ENCODE measurements around the gene ATPAF2.

The ATPAF2 gene

DNA sequence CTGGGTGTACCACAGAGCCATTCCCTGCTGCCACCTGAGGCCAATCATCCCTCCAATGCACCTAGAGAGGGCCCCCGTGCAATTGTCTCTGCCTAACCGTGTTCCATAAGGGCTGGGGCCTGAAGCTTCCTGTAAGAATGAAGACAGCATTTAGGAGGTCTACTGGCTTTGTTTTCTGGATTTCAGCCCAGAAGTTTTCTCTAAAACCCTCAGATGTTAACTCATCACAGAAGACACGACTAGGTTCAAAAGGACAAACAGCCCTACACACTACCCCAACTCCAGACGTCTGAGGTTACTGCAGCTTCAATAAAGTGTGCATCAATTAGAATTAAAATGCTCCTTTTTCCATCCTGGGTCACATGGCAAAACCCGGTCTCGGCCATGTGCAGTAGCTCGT is 38.0 kb upstream of the ATPAF2 start:
- Histone ChIP-seq H3K4me2 (no peak overlapping the region), H3K79me2 (ENCODE audit: insufficient read depth, low read depth) (no peaks in the 10 kb centered on the region), H3K9ac (no peak overlapping the region), H3K4me1 (ENCODE audit: low read depth, poor library complexity, severe bottlenecking) (no peaks in the 10 kb centered on the region), H3K27me3 (ENCODE audit: insufficient read depth, low read depth) (no peaks in the 10 kb centered on the region), H3K4me3 (IDR thresholded peaks at IDR 0.05; ENCODE audit: insufficient read depth, low read depth, low read length) (no peak overlapping the region), H3K36me3 (ENCODE audit: insufficient read depth) (no peaks in the 10 kb centered on the region), H4K20me1 (ENCODE audit: insufficient read depth) (no peaks in the 10 kb centered on the region), H3K27ac (no peak overlapping the region), H2AFZ (ENCODE audit: low read depth) (no peak overlapping the region)
- TF ChIP-seq, protein P1, sequence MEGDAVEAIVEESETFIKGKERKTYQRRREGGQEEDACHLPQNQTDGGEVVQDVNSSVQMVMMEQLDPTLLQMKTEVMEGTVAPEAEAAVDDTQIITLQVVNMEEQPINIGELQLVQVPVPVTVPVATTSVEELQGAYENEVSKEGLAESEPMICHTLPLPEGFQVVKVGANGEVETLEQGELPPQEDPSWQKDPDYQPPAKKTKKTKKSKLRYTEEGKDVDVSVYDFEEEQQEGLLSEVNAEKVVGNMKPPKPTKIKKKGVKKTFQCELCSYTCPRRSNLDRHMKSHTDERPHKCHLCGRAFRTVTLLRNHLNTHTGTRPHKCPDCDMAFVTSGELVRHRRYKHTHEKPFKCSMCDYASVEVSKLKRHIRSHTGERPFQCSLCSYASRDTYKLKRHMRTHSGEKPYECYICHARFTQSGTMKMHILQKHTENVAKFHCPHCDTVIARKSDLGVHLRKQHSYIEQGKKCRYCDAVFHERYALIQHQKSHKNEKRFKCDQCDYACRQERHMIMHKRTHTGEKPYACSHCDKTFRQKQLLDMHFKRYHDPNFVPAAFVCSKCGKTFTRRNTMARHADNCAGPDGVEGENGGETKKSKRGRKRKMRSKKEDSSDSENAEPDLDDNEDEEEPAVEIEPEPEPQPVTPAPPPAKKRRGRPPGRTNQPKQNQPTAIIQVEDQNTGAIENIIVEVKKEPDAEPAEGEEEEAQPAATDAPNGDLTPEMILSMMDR (conservative IDR thresholded peaks at IDR 0.05; ENCODE audit: low read depth, low read length) = no peak

DNA sequence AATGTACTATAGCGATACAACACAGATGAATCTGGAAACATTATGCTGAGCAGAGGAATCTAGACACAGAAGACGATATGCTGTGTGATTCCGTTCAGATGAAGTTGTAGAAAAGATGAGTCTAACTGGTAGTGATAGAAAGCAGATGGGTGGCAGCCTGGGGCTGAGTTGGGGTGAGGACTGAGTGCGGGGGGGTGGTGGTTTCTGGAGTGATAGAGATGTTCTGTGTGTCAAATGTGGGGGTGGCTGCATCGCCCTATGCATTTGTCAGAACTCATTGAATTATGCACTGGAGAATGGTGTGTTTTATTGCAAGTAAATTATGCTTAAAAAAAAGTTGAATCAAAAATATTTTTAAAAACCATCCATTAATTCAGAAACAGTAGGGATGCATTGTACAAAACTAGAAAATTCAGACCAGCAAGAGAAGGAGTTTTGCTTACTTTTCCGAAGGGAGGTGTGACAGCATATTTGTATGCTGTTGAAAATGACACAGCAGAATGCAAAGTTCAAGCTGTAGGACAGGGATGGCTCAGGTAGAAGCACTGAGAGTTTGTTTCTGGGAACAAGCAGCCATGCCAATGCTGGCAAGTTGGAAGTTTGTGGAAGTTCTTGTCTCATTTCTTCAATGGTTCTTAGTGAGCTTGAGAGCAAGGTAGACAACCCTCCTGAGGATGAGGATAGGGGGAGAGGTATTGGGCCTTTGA is 35.8 kb upstream of the ATPAF2 start:
- Histone ChIP-seq H4K20me1 (ENCODE audit: insufficient read depth) (no peaks in the 10 kb centered on the region), H3K79me2 (ENCODE audit: insufficient read depth, low read depth) (no peaks in the 10 kb centered on the region), H3K4me3 (IDR thresholded peaks at IDR 0.05; ENCODE audit: insufficient read depth, low read depth, low read length) (no peak overlapping the region), H3K4me1 (ENCODE audit: low read depth, poor library complexity, severe bottlenecking) (no peaks in the 10 kb centered on the region), H3K27me3 (ENCODE audit: insufficient read depth, low read depth) (no peaks in the 10 kb centered on the region), H2AFZ (ENCODE audit: low read depth) (no peak overlapping the region), H3K9ac (no peak overlapping the region), H3K27ac (no peak overlapping the region), H3K4me2 (no peak overlapping the region), H3K36me3 (ENCODE audit: insufficient read depth) (no peaks in the 10 kb centered on the region)
- TF ChIP-seq, protein P1 (conservative IDR thresholded peaks at IDR 0.05; ENCODE audit: low read depth, low read length) = no peak

DNA sequence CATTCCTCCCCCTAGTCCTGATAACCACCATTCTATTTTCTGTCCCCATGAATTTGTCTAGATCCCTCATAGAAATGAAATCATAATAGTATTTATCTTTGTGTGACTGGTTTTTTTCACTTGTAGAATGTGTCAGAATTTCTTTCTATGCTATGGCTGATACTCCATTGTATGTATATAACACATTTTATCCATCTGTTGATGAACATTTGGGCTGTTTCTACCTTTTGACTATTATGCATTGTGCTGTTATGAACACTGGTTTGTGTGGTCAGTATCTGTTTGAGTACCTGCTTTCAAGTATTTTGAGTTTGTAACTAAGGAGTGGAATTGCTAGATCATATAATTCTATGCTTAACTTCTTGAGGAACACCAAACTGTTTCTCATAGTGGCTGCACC is 32.8 kb upstream of the ATPAF2 start:
- no peak overlapping the region for H2AFZ ChIP-seq (ENCODE audit: low read depth)

DNA sequence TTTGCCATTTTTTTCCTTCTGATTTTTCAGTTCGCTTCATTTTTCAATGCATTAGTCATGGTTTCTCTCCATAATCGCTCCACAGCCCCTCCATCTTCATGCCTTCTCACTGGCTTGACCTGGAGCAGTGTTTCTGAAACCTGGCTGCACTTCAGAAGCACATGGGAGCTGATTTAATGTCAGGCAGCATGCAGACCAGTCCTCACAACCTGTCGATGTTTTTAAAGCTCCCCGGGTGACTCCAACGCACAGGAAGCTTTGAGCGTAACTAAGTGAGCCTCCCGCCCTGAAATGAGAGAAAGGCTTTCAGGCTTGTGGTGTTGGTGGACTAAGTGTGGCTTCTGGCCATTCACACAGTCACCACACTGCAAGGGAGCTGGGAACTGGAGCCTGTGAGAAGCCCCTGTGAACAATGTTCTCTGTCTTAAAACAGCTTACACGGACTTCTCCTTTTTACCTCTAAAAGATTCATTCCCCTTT is 31.9 kb upstream of the ATPAF2 start:
- no peaks in the 10 kb centered on the region for H3K4me1 ChIP-seq (ENCODE audit: low read depth, poor library complexity, severe bottlenecking)
- TF ChIP-seq, protein P1 (conservative IDR thresholded peaks at IDR 0.05; ENCODE audit: low read depth, low read length) = no peak
- no peaks in the 10 kb centered on the region for H3K27me3 ChIP-seq (ENCODE audit: insufficient read depth, low read depth)
- H2AFZ ChIP-seq (ENCODE audit: low read depth) = no peak overlapping the region
- H3K79me2 ChIP-seq (ENCODE audit: insufficient read depth, low read depth) = no peaks in the 10 kb centered on the region
- no peaks in the 10 kb centered on the region for H3K36me3 ChIP-seq (ENCODE audit: insufficient read depth)
- no peak overlapping the region for H3K4me2 ChIP-seq
- no peak overlapping the region for H3K9ac ChIP-seq
- no peak overlapping the region for H3K27ac ChIP-seq
- H3K4me3 ChIP-seq (IDR thresholded peaks at IDR 0.05; ENCODE audit: insufficient read depth, low read depth, low read length) = no peak overlapping the region
- no peaks in the 10 kb centered on the region for H4K20me1 ChIP-seq (ENCODE audit: insufficient read depth)

More for the DNA sequence above, 32.8 kb upstream of the ATPAF2 start:
- TF ChIP-seq, protein P1 (conservative IDR thresholded peaks at IDR 0.05; ENCODE audit: low read depth, low read length) = no peak
- Histone ChIP-seq H3K79me2 (ENCODE audit: insufficient read depth, low read depth) (no peaks in the 10 kb centered on the region), H3K4me1 (ENCODE audit: low read depth, poor library complexity, severe bottlenecking) (no peaks in the 10 kb centered on the region), H3K36me3 (ENCODE audit: insufficient read depth) (no peaks in the 10 kb centered on the region), H3K4me2 (no peak overlapping the region), H3K9ac (no peak overlapping the region), H3K27ac (no peak overlapping the region), H3K27me3 (ENCODE audit: insufficient read depth, low read depth) (no peaks in the 10 kb centered on the region), H3K4me3 (IDR thresholded peaks at IDR 0.05; ENCODE audit: insufficient read depth, low read depth, low read length) (no peak overlapping the region), H4K20me1 (ENCODE audit: insufficient read depth) (no peaks in the 10 kb centered on the region)
